ENCODE results near the gene RNF34.

Gene RNF34

DNA sequence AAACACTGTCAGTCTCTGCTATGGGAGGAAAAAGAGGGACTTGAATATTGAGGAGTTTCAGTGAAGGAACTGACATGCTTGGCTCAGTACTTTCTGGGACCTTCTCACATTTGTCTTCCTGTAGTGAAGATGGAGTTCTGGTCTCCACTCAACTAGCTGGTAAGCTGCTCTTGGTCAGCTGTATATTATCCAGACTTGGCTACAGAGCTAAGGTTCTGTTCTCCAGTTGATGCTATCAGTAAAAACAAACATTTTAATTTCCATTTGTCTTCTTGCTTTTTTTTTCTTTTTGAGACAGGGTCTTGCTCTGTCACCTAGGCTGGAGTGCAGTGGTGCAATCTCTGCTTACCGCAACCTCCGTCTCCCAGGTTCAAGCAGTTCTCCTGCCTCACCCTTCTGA is 5.3 kb downstream of the RNF34 start:
- no peak overlapping the region for H3K4me3 ChIP-seq (ENCODE audit: low read length)
- TF ChIP-seq CTCF (conservative IDR thresholded peaks at IDR 0.05; ENCODE audit: low read length) = no peak
- no peak for DNase-seq (ENCODE audit: low read depth)

DNA sequence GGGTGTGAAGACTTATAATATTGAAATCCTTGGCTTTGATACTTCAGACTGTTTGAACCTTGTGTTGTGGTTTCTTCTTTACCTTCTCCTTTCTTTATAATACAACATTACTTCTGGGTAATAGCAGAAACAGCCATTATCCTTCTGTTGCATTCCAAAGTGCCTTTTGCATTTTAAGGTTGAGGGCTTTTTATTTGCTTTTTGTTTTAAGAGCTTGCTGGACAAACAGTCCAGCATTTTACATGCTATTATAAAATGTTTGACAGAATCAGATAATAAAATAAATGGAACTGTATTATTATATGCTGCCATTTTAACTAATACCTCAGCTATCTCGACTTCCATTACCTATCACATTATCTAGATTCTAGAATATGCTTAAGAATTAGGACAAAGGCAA is 14.0 kb downstream of the RNF34 start:
- H3K4me3 ChIP-seq (ENCODE audit: low read length) = no peak overlapping the region
- no peak for TF ChIP-seq CTCF (conservative IDR thresholded peaks at IDR 0.05; ENCODE audit: low read length)
- DNase-seq (ENCODE audit: low read depth) = no peak

GRCh38 chr12:121417847-121418246 is 17.9 kb downstream of the RNF34 start:
- no peak for TF ChIP-seq CTCF (conservative IDR thresholded peaks at IDR 0.05; ENCODE audit: low read length)
- DNase-seq (ENCODE audit: low read depth) = no peak
- no peak overlapping the region for H3K4me3 ChIP-seq (ENCODE audit: low read length)

GRCh38 chr12:121420109-121420508 is 20.2 kb downstream of the RNF34 start:
- DNase-seq (ENCODE audit: low read depth) = no peak
- H3K4me3 ChIP-seq (ENCODE audit: low read length) = no peak overlapping the region
- TF ChIP-seq CTCF (conservative IDR thresholded peaks at IDR 0.05; ENCODE audit: low read length) = no peak

- TF ChIP-seq CTCF (conservative IDR thresholded peaks at IDR 0.05; ENCODE audit: low read length) = no peak
- DNase-seq (ENCODE audit: low read depth) = no peak
- H3K4me3 ChIP-seq (ENCODE audit: low read length) = no peak overlapping the region
These were observed 23.3 kb downstream of the RNF34 start for GRCh38 chr12:121423253-121423652.

GRCh38 chr12:121423682-121424623 is 24.0 kb downstream of the RNF34 start:
- DNase-seq (ENCODE audit: low read depth) = peak; percentile 12
- TF ChIP-seq CTCF (conservative IDR thresholded peaks at IDR 0.05; ENCODE audit: low read length) = no peak
- no peak overlapping the region for H3K4me3 ChIP-seq (ENCODE audit: low read length)

DNA sequence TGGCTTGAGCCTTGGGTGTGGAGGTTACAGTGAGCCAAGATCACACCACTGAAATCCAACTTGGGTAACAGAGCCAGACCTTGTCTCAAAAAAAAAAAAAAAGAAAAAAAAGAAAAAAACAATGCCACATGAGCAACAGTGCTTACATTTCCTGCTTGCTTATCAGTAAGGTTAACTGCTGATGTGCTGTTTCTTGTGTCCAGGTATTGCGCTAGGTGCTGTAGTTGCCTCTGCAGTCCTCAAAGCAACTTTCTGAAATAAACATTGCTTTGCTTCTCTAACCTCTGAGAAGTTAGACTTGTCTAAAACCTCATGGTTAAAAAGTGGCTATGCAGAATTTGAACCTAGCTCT is 24.7 kb downstream of the RNF34 start:
- no peak overlapping the region for H3K4me3 ChIP-seq (ENCODE audit: low read length)
- no peak for TF ChIP-seq CTCF (conservative IDR thresholded peaks at IDR 0.05; ENCODE audit: low read length)
- DNase-seq (ENCODE audit: low read depth) = no peak
